ENCODE measurements around the gene ENTPD6. TPM values are rescaled to one million over a fixed set of nuclear protein-coding genes. Genes with fewer than 3 reads are reported as not detected.

Gene ENTPD6
- polyA plus RNA-seq, 1 donor from 2014 or later = 143 TPM

DNA sequence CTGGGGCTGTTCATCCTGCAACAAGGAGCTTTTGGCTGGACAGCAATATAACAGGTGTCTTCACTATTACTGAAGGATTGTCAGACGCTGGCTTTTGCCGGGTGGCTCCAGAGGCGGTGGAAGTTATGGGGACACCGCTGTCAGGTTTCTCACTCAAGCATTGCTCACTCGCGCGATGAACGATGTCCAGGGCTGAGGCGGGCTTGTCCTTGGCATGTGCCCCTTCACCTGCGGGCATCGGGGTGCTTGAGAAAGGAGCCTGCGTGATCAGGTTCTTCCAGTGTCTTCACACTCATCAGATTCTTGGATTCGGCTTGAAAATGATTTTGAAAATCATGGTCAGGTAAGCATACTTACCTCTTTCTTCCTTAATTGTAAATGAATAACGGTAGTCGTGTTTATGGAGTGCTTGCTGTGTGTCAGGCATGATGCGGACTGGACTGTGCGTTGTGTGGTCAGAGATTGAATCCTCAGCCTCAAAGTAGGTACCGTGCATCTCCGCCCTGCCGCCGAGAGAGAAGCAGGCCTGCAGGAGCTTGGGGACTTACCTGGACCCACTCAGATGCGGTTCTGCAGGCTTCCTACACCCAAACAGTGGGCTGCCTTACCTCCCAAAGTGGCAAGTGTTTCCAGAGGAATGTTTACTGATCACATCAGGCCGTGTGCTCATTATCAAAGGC is 34.1 kb downstream of the ENTPD6 start:
- no peaks in the 10 kb centered on the region for H3K9me2 ChIP-seq (ENCODE audit: insufficient read depth, low read length)
- TF ChIP-seq EP300 (conservative IDR thresholded peaks at IDR 0.05; ENCODE audit: poor library complexity, severe bottlenecking) = no peak
- no peak for TF ChIP-seq TAF1 (IDR thresholded peaks at IDR 0.05; ENCODE audit: low read depth)
- no peak for TF ChIP-seq SMC3 (conservative IDR thresholded peaks at IDR 0.05; ENCODE audit: poor library complexity)
- TF ChIP-seq MXI1 (conservative IDR thresholded peaks at IDR 0.05; ENCODE audit: poor library complexity, severe bottlenecking) = no peak
- no peak for TF ChIP-seq EZH2 (IDR thresholded peaks at IDR 0.05; ENCODE audit: borderline replicate concordance, insufficient read depth, low read length, poor library complexity, severe bottlenecking)
- TF ChIP-seq RAD21 (conservative IDR thresholded peaks at IDR 0.05) = no peak
- TF ChIP-seq POLR2AphosphoS5 (IDR thresholded peaks at IDR 0.05) = no peak
- TF ChIP-seq, protein P1, sequence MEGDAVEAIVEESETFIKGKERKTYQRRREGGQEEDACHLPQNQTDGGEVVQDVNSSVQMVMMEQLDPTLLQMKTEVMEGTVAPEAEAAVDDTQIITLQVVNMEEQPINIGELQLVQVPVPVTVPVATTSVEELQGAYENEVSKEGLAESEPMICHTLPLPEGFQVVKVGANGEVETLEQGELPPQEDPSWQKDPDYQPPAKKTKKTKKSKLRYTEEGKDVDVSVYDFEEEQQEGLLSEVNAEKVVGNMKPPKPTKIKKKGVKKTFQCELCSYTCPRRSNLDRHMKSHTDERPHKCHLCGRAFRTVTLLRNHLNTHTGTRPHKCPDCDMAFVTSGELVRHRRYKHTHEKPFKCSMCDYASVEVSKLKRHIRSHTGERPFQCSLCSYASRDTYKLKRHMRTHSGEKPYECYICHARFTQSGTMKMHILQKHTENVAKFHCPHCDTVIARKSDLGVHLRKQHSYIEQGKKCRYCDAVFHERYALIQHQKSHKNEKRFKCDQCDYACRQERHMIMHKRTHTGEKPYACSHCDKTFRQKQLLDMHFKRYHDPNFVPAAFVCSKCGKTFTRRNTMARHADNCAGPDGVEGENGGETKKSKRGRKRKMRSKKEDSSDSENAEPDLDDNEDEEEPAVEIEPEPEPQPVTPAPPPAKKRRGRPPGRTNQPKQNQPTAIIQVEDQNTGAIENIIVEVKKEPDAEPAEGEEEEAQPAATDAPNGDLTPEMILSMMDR (IDR thresholded peaks at IDR 0.05; ENCODE audit: poor library complexity, severe bottlenecking) = no peak
- TF ChIP-seq, protein P2, sequence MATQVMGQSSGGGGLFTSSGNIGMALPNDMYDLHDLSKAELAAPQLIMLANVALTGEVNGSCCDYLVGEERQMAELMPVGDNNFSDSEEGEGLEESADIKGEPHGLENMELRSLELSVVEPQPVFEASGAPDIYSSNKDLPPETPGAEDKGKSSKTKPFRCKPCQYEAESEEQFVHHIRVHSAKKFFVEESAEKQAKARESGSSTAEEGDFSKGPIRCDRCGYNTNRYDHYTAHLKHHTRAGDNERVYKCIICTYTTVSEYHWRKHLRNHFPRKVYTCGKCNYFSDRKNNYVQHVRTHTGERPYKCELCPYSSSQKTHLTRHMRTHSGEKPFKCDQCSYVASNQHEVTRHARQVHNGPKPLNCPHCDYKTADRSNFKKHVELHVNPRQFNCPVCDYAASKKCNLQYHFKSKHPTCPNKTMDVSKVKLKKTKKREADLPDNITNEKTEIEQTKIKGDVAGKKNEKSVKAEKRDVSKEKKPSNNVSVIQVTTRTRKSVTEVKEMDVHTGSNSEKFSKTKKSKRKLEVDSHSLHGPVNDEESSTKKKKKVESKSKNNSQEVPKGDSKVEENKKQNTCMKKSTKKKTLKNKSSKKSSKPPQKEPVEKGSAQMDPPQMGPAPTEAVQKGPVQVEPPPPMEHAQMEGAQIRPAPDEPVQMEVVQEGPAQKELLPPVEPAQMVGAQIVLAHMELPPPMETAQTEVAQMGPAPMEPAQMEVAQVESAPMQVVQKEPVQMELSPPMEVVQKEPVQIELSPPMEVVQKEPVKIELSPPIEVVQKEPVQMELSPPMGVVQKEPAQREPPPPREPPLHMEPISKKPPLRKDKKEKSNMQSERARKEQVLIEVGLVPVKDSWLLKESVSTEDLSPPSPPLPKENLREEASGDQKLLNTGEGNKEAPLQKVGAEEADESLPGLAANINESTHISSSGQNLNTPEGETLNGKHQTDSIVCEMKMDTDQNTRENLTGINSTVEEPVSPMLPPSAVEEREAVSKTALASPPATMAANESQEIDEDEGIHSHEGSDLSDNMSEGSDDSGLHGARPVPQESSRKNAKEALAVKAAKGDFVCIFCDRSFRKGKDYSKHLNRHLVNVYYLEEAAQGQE (IDR thresholded peaks at IDR 0.05; ENCODE audit: borderline replicate concordance) = no peak

DNA sequence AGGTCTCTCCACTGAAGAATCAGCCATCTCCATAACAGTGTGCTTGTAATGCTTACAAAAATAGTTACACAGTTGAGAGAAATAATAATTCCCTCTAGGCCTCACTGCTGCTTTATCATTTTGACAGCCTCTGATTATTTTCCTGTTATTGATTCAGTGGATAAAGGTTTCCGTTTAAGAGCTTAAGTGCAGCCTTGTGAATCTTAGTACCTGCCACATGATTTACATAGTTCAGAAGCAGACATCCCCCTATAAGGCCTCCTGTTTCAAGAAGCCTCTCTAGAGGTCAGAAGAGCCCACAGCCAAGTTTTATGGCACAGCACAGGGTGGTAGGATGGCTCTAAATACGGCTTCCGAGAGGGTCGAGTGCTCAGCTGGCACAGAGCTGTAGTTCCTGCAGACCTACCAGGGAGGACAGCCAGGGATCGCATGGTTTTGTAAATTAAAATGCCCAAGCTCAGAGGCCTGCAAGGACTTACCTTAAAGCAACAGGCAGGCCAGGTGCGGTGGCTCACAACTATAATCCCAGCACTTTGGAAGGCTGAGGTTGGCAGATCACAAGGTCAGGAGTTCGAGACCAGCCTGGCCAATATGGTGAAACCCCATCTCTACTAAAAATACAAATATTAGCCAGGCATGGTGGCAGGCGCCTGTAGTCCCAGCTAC is 34.8 kb downstream of the ENTPD6 start:
- no peak overlapping the region for H2AFZ ChIP-seq (ENCODE audit: low read depth, low read length)
- no peaks in the 10 kb centered on the region for H3F3A ChIP-seq (ENCODE audit: insufficient read depth, low read length, poor library complexity, severe bottlenecking)
- H3K9ac ChIP-seq (ENCODE audit: low read length) = peak overlapping the region; percentile 43
- H3K79me2 ChIP-seq (replicated peaks; ENCODE audit: insufficient read depth, low read length) = no peaks in the 10 kb centered on the region
- TF ChIP-seq MXI1 (conservative IDR thresholded peaks at IDR 0.05; ENCODE audit: poor library complexity, severe bottlenecking) (no peak), EP300 (conservative IDR thresholded peaks at IDR 0.05; ENCODE audit: poor library complexity, severe bottlenecking) (peak; percentile 20), SMC3 (conservative IDR thresholded peaks at IDR 0.05; ENCODE audit: poor library complexity) (no peak), EZH2 (IDR thresholded peaks at IDR 0.05; ENCODE audit: borderline replicate concordance, insufficient read depth, low read length, poor library complexity, severe bottlenecking) (no peak), TAF1 (IDR thresholded peaks at IDR 0.05; ENCODE audit: low read depth) (no peak), RAD21 (conservative IDR thresholded peaks at IDR 0.05) (no peak), POLR2AphosphoS5 (IDR thresholded peaks at IDR 0.05) (peak; percentile 34)
- TF ChIP-seq, protein P2 (IDR thresholded peaks at IDR 0.05; ENCODE audit: borderline replicate concordance) = no peak
- TF ChIP-seq, protein P1 (IDR thresholded peaks at IDR 0.05; ENCODE audit: poor library complexity, severe bottlenecking) = no peak
- H3K27me3 ChIP-seq (ENCODE audit: insufficient read depth, low read depth, low read length) = no peaks in the 10 kb centered on the region
- no peaks in the 10 kb centered on the region for H3K9me3 ChIP-seq (ENCODE audit: low read length)
- no peak overlapping the region for H3K4me2 ChIP-seq (ENCODE audit: low read length)
- H3K27ac ChIP-seq (ENCODE audit: low read length) = peak overlapping the region; percentile 64
- H3K9me2 ChIP-seq (ENCODE audit: insufficient read depth, low read length) = no peaks in the 10 kb centered on the region
- H3K36me3 ChIP-seq (ENCODE audit: insufficient read depth, low read length) = no peaks in the 10 kb centered on the region
- peak overlapping the region; percentile 8 for H3K4me3 ChIP-seq (ENCODE audit: low read length)
- no peaks in the 10 kb centered on the region for H4K20me1 ChIP-seq (ENCODE audit: insufficient read depth)

More for the DNA sequence above, 34.1 kb downstream of the ENTPD6 start:
- Histone ChIP-seq H3K4me2 (ENCODE audit: low read length) (no peak overlapping the region), H3K9me3 (ENCODE audit: low read length) (no peaks in the 10 kb centered on the region), H2AFZ (ENCODE audit: low read depth, low read length) (no peak overlapping the region), H3K36me3 (ENCODE audit: insufficient read depth, low read length) (no peaks in the 10 kb centered on the region), H3K27me3 (ENCODE audit: insufficient read depth, low read depth, low read length) (no peaks in the 10 kb centered on the region), H3K79me2 (replicated peaks; ENCODE audit: insufficient read depth, low read length) (no peaks in the 10 kb centered on the region), H3K9ac (ENCODE audit: low read length) (no peak overlapping the region), H3K27ac (ENCODE audit: low read length) (peak overlapping the region; percentile 36), H3K4me3 (ENCODE audit: low read length) (peak overlapping the region; percentile 8), H3F3A (ENCODE audit: insufficient read depth, low read length, poor library complexity, severe bottlenecking) (no peaks in the 10 kb centered on the region), H4K20me1 (ENCODE audit: insufficient read depth) (no peaks in the 10 kb centered on the region)
